ENCODE data around the gene APBA3. TPM values are rescaled to one million over a fixed set of nuclear protein-coding genes. Genes with fewer than 3 reads are reported as not detected.

APBA3 gene
- total and polyA plus RNA-seq, 11 donors: 8.8 to 28.7 (median 13.8) TPM

GRCh38 chr19:3773814-3774515 lies 12.5 kb upstream of the APBA3 start:
- Histone ChIP-seq H3K4me3 (no peak overlapping the region), H3K27ac (no peak overlapping the region), H3K4me1 (no peaks in the 10 kb centered on the region), H3K9me3 (no peaks in the 10 kb centered on the region), H3K27me3 (no peaks in the 10 kb centered on the region), H3K36me3 (peaks cover 0 to 2% (median 0%) of the 10 kb centered on the region in 9 donors)
- intact Hi-C loops (cut with DNase I): loop anchor here in 1 of 10 donors (10.0 kb wide), 1 partner anchor 151 kb away; no protein-coding TSS in a partner anchor
- TF ChIP-seq POLR2A (IDR thresholded peaks at IDR 0.05) (no peak), CTCF (IDR thresholded peaks at IDR 0.05) (no peak)
- DNase-seq: no peak
- 79 to 90% (median 86%) methylated on average over 12 of the region's 12 CpGs for WGBS, 4 donors
- ATAC-seq: no peak

- H3K36me3 ChIP-seq: peaks cover 0 to 21% (median 9%) of the 10 kb centered on the region in 9 donors
- no peaks in the 10 kb centered on the region for H3K4me1 ChIP-seq
- H3K9me3 ChIP-seq: no peaks in the 10 kb centered on the region
- no peak within 1 kb of the TSS for H3K4me3 ChIP-seq
- ATAC-seq (no peak), DNase-seq (no peak)
- no peak for TF ChIP-seq CTCF (IDR thresholded peaks at IDR 0.05)
- no peak for TF ChIP-seq POLR2A (IDR thresholded peaks at IDR 0.05)
- intact Hi-C loops (cut with DNase I): loop anchor here in 1 of 10 donors (10.0 kb wide), 1 partner anchor 153 kb away; no protein-coding TSS in a partner anchor
- no peaks in the 10 kb centered on the region for H3K27me3 ChIP-seq
- no peak within 1 kb of the TSS for H3K27ac ChIP-seq
- 33 to 54% (median 44%) methylated on average over 18 to 23 of the region's 23 CpGs for WGBS, 4 donors
These were observed 10.5 kb upstream of the APBA3 start, which contains the start of gene RAX2 for GRCh38 chr19:3771906-3772455. Gene RAX2, minus strand, starts transcription at chr19:3772228. Its CDS starts 486 bp downstream, at chr19:3771742.

- TF ChIP-seq POLR2A (IDR thresholded peaks at IDR 0.05) (no peak), CTCF (IDR thresholded peaks at IDR 0.05) (no peak)
- WGBS, 4 donors: 80 to 86% (median 81%) methylated on average over 25 to 35 of the region's 35 CpGs
- DNase-seq (no peak), ATAC-seq (no peak)
- Histone ChIP-seq H3K27ac (no peak overlapping the region), H3K4me3 (no peak overlapping the region), H3K27me3 (no peaks in the 10 kb centered on the region), H3K4me1 (no peaks in the 10 kb centered on the region), H3K9me3 (no peaks in the 10 kb centered on the region), H3K36me3 (peaks cover 0 to 28% (median 16%) of the 10 kb centered on the region in 9 donors)
- intact Hi-C loops (cut with DNase I): loop anchor here in 1 of 10 donors (10.0 kb wide), 1 partner anchor 154 kb away; no protein-coding TSS in a partner anchor
These were observed 9.8 kb upstream of the APBA3 start for GRCh38 chr19:3771000-3771905.

All from heart left ventricle (tissue), 16 donors.